ENCODE measurements around the gene IGF1R.

The IGF1R gene

DNA sequence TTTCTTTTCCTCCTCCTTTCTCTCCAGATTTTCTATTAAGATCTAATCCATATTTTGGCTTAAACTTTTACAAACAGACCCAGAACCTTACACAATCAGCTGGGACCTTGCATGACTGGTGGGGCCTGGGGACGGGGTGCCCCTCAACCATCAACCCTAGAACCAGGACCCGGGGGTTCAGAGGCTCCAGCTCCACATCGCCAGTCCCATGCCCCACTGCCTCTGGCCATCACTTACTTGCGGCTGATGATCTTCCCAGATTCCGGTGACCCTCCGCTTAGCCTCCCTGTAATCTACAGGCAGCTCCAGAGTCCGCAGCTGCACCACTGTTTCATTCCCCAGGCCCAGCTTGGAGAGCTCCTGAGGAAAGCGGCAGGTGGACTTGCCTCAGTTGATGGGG lies 322.5 kb downstream of the IGF1R start:
- Histone ChIP-seq H3K9me3 (ENCODE audit: control insufficient read depth, insufficient read depth, low read length) (no peaks in the 10 kb centered on the region), H3K27me3 (ENCODE audit: control insufficient read depth, insufficient read depth, low read length) (no peaks in the 10 kb centered on the region), H3K9ac (ENCODE audit: low read depth, low read length) (no peak overlapping the region), H3K4me3 (ENCODE audit: low read depth, low read length) (no peak overlapping the region), H3K4me1 (ENCODE audit: control insufficient read depth, insufficient read depth, low read length) (no peaks in the 10 kb centered on the region), H3K36me3 (ENCODE audit: control insufficient read depth, insufficient read depth, low read length) (no peaks in the 10 kb centered on the region), H3K27ac (ENCODE audit: low read depth, low read length) (no peak overlapping the region)

DNA sequence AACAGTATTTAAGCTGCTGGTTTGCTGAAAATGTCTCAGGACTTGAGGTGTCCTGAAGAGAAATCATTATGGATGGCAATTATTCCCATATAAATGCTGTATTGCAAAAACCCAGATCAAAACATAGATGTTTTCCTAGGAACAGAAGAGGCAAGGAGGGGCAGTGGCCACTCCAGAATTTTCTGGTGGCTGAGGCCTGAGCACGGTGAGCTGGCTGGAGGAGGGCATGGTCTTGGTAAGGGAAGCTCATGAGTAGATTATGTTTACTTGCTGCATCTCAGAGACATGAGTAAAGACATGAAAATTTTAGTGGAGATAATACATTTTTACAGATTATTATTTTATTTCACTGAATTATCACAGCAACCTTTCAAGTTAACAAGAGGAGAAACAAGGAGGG lies 328.2 kb downstream of the IGF1R start:
- H3K4me3 ChIP-seq (ENCODE audit: low read depth, low read length), result no peak overlapping the region
- no peak overlapping the region for H3K9ac ChIP-seq (ENCODE audit: low read depth, low read length)
- no peaks in the 10 kb centered on the region for H3K9me3 ChIP-seq (ENCODE audit: control insufficient read depth, insufficient read depth, low read length)
- H3K4me1 ChIP-seq (ENCODE audit: control insufficient read depth, insufficient read depth, low read length), result no peaks in the 10 kb centered on the region
- no peaks in the 10 kb centered on the region for H3K27me3 ChIP-seq (ENCODE audit: control insufficient read depth, insufficient read depth, low read length)
- H3K27ac ChIP-seq (ENCODE audit: low read depth, low read length), result no peak overlapping the region
- H3K36me3 ChIP-seq (ENCODE audit: control insufficient read depth, insufficient read depth, low read length), result no peaks in the 10 kb centered on the region

DNA sequence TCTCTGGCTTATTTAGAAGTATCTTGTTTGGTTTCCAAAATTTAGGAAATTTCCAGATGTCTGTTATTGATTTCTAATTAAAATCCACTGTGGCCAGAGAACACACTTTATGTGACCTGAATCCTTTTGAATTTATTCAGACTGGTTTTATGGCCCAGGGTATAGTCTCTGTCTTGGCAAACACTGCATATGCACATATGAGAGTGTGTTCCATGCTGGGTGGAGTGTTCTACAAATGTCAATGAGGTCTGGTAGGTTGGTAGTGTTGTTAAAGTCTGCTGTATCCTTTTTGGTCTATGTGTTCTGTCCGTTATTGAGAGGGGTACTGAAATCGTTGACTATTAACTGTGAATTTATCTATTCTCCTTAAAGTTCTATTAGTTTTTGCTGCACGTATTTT lies 329.1 kb downstream of the IGF1R start:
- Histone ChIP-seq H3K9ac (ENCODE audit: low read depth, low read length) (no peak overlapping the region), H3K27me3 (ENCODE audit: control insufficient read depth, insufficient read depth, low read length) (no peaks in the 10 kb centered on the region), H3K9me3 (ENCODE audit: control insufficient read depth, insufficient read depth, low read length) (no peaks in the 10 kb centered on the region), H3K36me3 (ENCODE audit: control insufficient read depth, insufficient read depth, low read length) (no peaks in the 10 kb centered on the region), H3K4me1 (ENCODE audit: control insufficient read depth, insufficient read depth, low read length) (no peaks in the 10 kb centered on the region), H3K27ac (ENCODE audit: low read depth, low read length) (no peak overlapping the region), H3K4me3 (ENCODE audit: low read depth, low read length) (no peak overlapping the region)

DNA sequence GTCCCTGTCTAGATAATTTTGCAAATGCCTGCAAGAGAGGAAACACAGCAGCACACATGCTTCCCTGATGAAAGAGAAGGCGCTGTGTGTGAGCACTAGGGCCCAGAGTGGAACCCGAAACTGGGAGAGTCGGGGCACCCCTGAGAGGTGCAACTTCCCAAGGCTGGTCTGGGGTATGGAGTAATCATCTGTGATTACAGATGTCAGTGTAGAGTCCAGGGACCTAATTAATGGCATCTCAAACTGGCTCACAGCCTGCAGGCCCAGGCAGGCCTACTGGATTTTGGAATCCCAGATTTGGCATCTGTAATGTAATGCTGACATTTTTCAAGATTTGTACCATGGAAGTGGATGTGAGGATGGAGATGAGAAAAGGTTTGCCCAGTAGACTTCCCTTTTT lies 329.8 kb downstream of the IGF1R start:
- H3K27ac ChIP-seq (ENCODE audit: low read depth, low read length), result no peak overlapping the region
- H3K27me3 ChIP-seq (ENCODE audit: control insufficient read depth, insufficient read depth, low read length), result no peaks in the 10 kb centered on the region
- H3K9me3 ChIP-seq (ENCODE audit: control insufficient read depth, insufficient read depth, low read length), result no peaks in the 10 kb centered on the region
- H3K4me3 ChIP-seq (ENCODE audit: low read depth, low read length), result no peak overlapping the region
- no peak overlapping the region for H3K9ac ChIP-seq (ENCODE audit: low read depth, low read length)
- no peaks in the 10 kb centered on the region for H3K4me1 ChIP-seq (ENCODE audit: control insufficient read depth, insufficient read depth, low read length)
- no peaks in the 10 kb centered on the region for H3K36me3 ChIP-seq (ENCODE audit: control insufficient read depth, insufficient read depth, low read length)

DNA sequence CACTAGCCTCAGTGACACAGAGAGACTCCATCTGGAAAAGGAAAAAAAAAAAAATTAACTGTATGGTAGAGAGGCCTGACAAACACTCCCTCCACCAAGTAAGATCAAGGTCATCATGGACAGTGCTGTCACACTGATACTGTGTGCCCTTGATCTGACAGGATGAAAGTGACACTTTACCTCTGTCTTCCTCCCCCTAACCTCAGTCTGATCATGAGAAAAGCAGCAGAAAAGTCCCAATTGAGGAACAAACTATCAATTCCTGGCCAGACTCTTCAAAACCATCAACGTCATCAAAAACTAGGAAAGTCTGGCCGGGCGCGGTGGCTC lies 332.5 kb downstream of the IGF1R start:
- Histone ChIP-seq H3K27me3 (ENCODE audit: control insufficient read depth, insufficient read depth, low read length) (no peaks in the 10 kb centered on the region), H3K4me1 (ENCODE audit: control insufficient read depth, insufficient read depth, low read length) (no peaks in the 10 kb centered on the region), H3K9me3 (ENCODE audit: control insufficient read depth, insufficient read depth, low read length) (peaks cover under 1% of the 10 kb centered on the region; the same call in 1 of the 2 replicates), H3K36me3 (ENCODE audit: control insufficient read depth, insufficient read depth, low read length) (no peaks in the 10 kb centered on the region), H3K9ac (ENCODE audit: low read depth, low read length) (no peak overlapping the region), H3K27ac (ENCODE audit: low read depth, low read length) (no peak overlapping the region), H3K4me3 (ENCODE audit: low read depth, low read length) (no peak overlapping the region)

DNA sequence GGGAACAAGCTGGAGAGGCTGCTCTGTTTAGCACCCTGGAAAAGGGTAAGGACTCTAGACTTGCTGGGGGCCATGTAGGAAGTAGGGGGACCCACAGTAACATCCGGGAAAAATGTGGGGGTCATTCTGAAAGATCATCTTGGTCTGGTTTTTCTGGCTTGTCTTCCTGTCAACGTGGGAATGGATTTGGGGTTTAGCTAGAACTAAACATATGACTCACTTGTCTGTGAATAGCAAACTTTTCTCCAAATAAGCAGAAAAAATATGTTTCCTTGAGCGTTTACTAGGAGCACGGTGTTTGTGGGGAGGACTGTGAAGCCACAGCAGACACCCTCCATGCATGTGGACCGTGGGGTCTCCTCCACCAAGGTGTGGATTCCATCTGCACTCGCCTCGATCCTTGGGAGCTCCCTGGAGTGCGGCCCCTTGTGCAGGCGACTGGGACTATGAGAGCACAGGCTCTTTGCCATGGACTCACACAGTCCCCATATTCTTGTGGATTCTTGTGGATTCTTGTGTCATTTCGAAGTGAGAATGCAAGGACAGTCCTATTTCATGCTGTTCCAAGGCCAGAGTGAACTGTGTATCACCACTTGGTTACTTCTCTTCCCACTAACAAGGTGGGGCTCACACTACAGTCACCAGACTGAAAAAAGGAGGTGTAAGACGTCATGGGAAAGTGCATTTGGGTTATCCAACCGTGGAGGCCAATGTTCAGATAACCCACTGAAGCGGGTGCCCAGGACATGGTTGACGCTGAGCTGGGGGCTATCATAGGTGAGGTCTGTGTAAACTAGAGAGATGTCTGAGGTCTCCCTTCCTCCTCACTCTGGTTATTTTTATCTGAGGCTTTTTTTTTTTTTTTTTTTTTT lies 333.7 kb downstream of the IGF1R start:
- Histone ChIP-seq H3K9me3 (ENCODE audit: control insufficient read depth, insufficient read depth, low read length) (peaks cover 12% of the 10 kb centered on the region), H3K27me3 (ENCODE audit: control insufficient read depth, insufficient read depth, low read length) (no peaks in the 10 kb centered on the region), H3K27ac (ENCODE audit: low read depth, low read length) (no peak overlapping the region), H3K4me3 (ENCODE audit: low read depth, low read length) (no peak overlapping the region), H3K4me1 (ENCODE audit: control insufficient read depth, insufficient read depth, low read length) (no peaks in the 10 kb centered on the region), H3K36me3 (ENCODE audit: control insufficient read depth, insufficient read depth, low read length) (no peaks in the 10 kb centered on the region), H3K9ac (ENCODE audit: low read depth, low read length) (no peak overlapping the region)

DNA sequence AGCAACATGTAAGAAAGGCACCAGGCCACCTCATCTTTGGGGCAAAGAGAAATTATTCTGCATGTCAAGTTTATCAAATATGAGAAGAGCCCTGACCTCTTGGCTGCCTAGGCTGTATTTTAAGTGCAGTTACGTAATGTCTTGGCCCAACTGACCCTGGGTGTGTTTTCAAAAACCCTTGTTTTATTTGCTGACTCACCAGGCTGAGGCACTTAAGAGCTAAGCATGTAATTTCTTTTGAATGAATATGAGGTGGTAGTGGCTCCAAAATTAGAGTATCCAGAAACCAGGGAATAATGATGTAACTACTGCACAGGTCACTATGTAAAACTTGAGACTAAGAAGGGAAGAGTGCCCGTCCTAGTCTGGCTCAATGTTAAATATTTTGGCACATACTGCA lies 335.0 kb downstream of the IGF1R start:
- Histone ChIP-seq H3K27me3 (ENCODE audit: control insufficient read depth, insufficient read depth, low read length) (no peaks in the 10 kb centered on the region), H3K9ac (ENCODE audit: low read depth, low read length) (no peak overlapping the region), H3K27ac (ENCODE audit: low read depth, low read length) (no peak overlapping the region), H3K4me1 (ENCODE audit: control insufficient read depth, insufficient read depth, low read length) (no peaks in the 10 kb centered on the region), H3K36me3 (ENCODE audit: control insufficient read depth, insufficient read depth, low read length) (no peaks in the 10 kb centered on the region), H3K4me3 (ENCODE audit: low read depth, low read length) (no peak overlapping the region), H3K9me3 (ENCODE audit: control insufficient read depth, insufficient read depth, low read length) (peaks cover 13% of the 10 kb centered on the region)

DNA sequence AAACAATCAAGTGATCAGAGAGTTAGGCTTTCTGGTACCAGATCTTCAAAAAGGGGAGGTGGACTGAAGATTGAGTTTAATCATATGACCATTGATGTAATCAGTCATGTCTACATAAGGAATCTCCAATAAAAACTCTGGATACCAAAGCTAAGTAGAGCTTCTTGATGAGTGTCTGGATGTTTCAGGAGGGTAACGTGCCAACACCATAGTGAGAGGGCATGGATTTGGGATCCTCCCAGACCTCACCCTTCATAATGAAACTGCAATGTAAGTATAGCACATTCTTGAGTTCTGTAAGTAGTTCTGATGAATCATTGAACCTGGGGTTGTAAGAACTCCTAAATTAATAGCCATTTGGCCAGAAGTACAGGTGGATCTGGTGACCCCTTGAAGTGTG lies 337.9 kb downstream of the IGF1R start:
- Histone ChIP-seq H3K9ac (ENCODE audit: low read depth, low read length) (no peak overlapping the region), H3K27ac (ENCODE audit: low read depth, low read length) (no peak overlapping the region), H3K4me1 (ENCODE audit: control insufficient read depth, insufficient read depth, low read length) (no peaks in the 10 kb centered on the region), H3K4me3 (ENCODE audit: low read depth, low read length) (no peak overlapping the region), H3K36me3 (ENCODE audit: control insufficient read depth, insufficient read depth, low read length) (no peaks in the 10 kb centered on the region), H3K27me3 (ENCODE audit: control insufficient read depth, insufficient read depth, low read length) (no peaks in the 10 kb centered on the region), H3K9me3 (ENCODE audit: control insufficient read depth, insufficient read depth, low read length) (peaks cover 13% of the 10 kb centered on the region)

DNA sequence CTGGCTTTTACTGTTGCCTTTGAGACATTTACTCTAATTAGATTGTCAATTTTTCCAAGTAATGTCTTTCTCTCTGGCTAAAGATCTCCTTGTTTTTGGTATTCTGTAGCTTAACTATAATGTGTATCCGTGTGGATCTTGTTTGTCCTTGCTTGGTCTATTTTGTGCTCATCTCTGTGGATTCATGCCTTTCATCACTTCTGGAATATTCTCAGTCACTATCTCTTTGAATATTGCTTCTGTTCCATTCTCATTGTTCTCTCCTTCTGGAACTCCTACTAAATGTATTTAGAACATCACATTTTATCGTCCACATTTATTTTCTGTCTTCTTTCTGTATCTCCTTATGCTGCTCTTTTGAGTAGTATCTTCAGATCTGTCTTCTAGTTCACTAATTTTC lies 346.6 kb downstream of the IGF1R start:
- H3K27ac ChIP-seq (ENCODE audit: low read depth, low read length), result no peak overlapping the region
- H3K36me3 ChIP-seq (ENCODE audit: control insufficient read depth, insufficient read depth, low read length), result no peaks in the 10 kb centered on the region
- no peaks in the 10 kb centered on the region for H3K9me3 ChIP-seq (ENCODE audit: control insufficient read depth, insufficient read depth, low read length)
- no peaks in the 10 kb centered on the region for H3K27me3 ChIP-seq (ENCODE audit: control insufficient read depth, insufficient read depth, low read length)
- no peak overlapping the region for H3K9ac ChIP-seq (ENCODE audit: low read depth, low read length)
- no peaks in the 10 kb centered on the region for H3K4me1 ChIP-seq (ENCODE audit: control insufficient read depth, insufficient read depth, low read length)
- no peak overlapping the region for H3K4me3 ChIP-seq (ENCODE audit: low read depth, low read length)

DNA sequence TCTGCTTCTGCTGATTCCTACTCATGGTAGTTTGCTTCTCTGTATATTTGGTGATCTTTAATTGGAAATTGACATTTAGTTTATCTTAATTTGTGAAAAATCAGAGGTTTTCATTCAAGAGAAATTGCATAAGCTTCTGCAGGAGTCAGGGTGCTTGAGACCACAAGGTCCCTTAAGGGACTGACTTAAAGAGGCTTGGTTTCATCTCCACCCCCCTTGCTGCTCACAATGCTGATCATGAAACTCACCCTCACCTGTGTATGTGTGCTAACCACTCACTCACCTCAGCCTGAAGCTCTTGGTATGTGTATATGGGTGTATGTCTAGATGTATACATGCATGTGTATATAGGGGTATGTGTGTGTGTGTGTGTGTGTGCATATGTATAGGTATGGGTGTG lies 347.8 kb downstream of the IGF1R start:
- Histone ChIP-seq H3K36me3 (ENCODE audit: control insufficient read depth, insufficient read depth, low read length) (no peaks in the 10 kb centered on the region), H3K27ac (ENCODE audit: low read depth, low read length) (no peak overlapping the region), H3K4me1 (ENCODE audit: control insufficient read depth, insufficient read depth, low read length) (no peaks in the 10 kb centered on the region), H3K4me3 (ENCODE audit: low read depth, low read length) (no peak overlapping the region), H3K27me3 (ENCODE audit: control insufficient read depth, insufficient read depth, low read length) (no peaks in the 10 kb centered on the region), H3K9me3 (ENCODE audit: control insufficient read depth, insufficient read depth, low read length) (no peaks in the 10 kb centered on the region), H3K9ac (ENCODE audit: low read depth, low read length) (no peak overlapping the region)

DNA sequence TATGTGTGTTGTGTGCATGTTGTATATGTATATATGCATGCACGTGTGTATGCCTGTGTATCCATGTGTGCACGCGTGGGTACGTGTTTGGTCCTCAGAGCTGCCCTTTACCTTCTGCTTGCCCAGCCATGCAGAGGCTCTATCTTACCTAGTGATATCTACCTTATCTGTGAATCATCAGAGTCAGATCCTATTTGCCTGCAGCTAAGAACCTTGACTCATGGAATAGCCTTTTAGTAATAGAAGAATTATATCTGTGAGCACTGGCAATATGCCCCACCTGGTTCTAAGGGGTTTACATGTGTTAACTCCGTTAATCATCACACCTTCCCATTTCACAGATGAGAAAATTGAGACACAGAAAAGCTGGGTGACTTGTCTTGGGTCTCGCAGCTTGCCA lies 348.3 kb downstream of the IGF1R start:
- Histone ChIP-seq H3K36me3 (ENCODE audit: control insufficient read depth, insufficient read depth, low read length) (no peaks in the 10 kb centered on the region), H3K27ac (ENCODE audit: low read depth, low read length) (no peak overlapping the region), H3K4me3 (ENCODE audit: low read depth, low read length) (no peak overlapping the region), H3K4me1 (ENCODE audit: control insufficient read depth, insufficient read depth, low read length) (no peaks in the 10 kb centered on the region), H3K27me3 (ENCODE audit: control insufficient read depth, insufficient read depth, low read length) (no peaks in the 10 kb centered on the region), H3K9me3 (ENCODE audit: control insufficient read depth, insufficient read depth, low read length) (no peaks in the 10 kb centered on the region), H3K9ac (ENCODE audit: low read depth, low read length) (no peak overlapping the region)
